Stimulated activated CD4-positive, alpha-beta T cell treated with anti-CD3 and anti-CD28 coated beads, TNF-alpha, amount 100 ng/mL, for 24 hours (primary cell): ENCODE data around the gene MED15.
A peak's percentile ranks its signal among the peaks of the same experiment; 100 is the strongest.

Experiments
- DNase-seq, 3 experiments: peaks; one replicate each; pipeline ENCODE4 v3.0.0-alpha.2; 2020; ENCODE audit warnings: low read depth in 3 of 3

The MED15 gene

GRCh38 chr22:20509344-20510047, 2.1 kb downstream of the MED15 start:
- peak in 2 of 3 experiments; percentile 35 to 59 for DNase-seq

GRCh38 chr22:20510811-20511577, 3.6 kb downstream of the MED15 start:
- DNase-seq = no peak

GRCh38 chr22:20511578-20512229, 4.3 kb downstream of the MED15 start:
- DNase-seq = no peak

- DNase-seq = no peak
Measured at GRCh38 chr22:20514658-20515406, 7.4 kb downstream of the MED15 start.

- no peak for DNase-seq
Measured at GRCh38 chr22:20516399-20516798, 9.0 kb downstream of the MED15 start.

- DNase-seq = no peak
Measured at GRCh38 chr22:20517422-20517821, 10.0 kb downstream of the MED15 start.

GRCh38 chr22:20517841-20518592, 10.6 kb downstream of the MED15 start:
- no peak for DNase-seq

- DNase-seq = no peak
Measured at GRCh38 chr22:20519558-20519957, 12.1 kb downstream of the MED15 start.

- no peak for DNase-seq
Measured at GRCh38 chr22:20520093-20520511, 12.7 kb downstream of the MED15 start.

- no peak for DNase-seq
Measured at GRCh38 chr22:20522134-20523004, 15.0 kb downstream of the MED15 start.

- no peak for DNase-seq
Measured at GRCh38 chr22:20523086-20523983, 15.9 kb downstream of the MED15 start.

- DNase-seq = no peak
Measured at GRCh38 chr22:20524004-20524481, 16.6 kb downstream of the MED15 start.

GRCh38 chr22:20525048-20525447, 17.6 kb downstream of the MED15 start:
- no peak for DNase-seq

- DNase-seq = no peak
Measured at GRCh38 chr22:20526305-20526627, 18.9 kb downstream of the MED15 start.

GRCh38 chr22:20526628-20527355, 19.4 kb downstream of the MED15 start:
- no peak for DNase-seq

- no peak for DNase-seq
Measured at GRCh38 chr22:20528405-20528978, 21.1 kb downstream of the MED15 start.

GRCh38 chr22:20530368-20531153, 23.2 kb downstream of the MED15 start:
- no peak for DNase-seq

- DNase-seq = no peak
Measured at GRCh38 chr22:20531154-20531403, 23.7 kb downstream of the MED15 start.
